ENCODE results near the gene MASP1. TPM values are rescaled to one million over a fixed set of nuclear protein-coding genes. Genes with fewer than 3 reads are reported as not detected.

Gene MASP1
- total RNA-seq, 4 donors from 2014 or later = 1.0 to 6.0 (median 2.4) TPM

DNA sequence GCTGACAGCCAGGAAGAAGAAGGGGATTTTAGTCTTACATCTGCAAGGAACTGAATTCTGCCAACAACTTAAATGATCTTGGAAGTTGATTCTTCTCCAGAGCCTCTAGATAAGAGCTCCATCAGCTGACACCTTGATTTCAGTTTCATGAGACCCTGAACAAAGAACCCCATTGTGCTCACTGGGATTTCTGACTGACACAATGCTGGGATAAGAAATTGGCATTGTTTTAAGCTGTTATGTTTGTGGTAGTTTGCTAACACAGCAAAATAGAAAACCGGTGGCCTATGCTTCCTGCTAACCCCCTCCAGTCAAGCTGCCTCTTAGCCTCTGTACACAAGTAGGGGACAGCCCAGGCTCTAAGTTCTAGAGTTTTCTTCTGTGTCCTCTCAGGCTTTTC, 36.2 kb downstream of the MASP1 start:
- no peaks in the 10 kb centered on the region for H3K27me3 ChIP-seq
- no peak overlapping the region for H3K4me3 ChIP-seq
- WGBS = 40% methylated on average over 1 of the region's 1 CpG
- no peaks in the 10 kb centered on the region for H3K9me3 ChIP-seq
- no peak for DNase-seq (ENCODE audit: low spot score in 2 of 2)
- H3K36me3 ChIP-seq = no peaks in the 10 kb centered on the region
- H3K4me1 ChIP-seq = no peaks in the 10 kb centered on the region
- H3K27ac ChIP-seq = no peak overlapping the region
- TF ChIP-seq POLR2A (IDR thresholded peaks at IDR 0.05) (no peak), POLR2AphosphoS5 (IDR thresholded peaks at IDR 0.05) (no peak), EP300 (IDR thresholded peaks at IDR 0.05) (no peak)
- TF ChIP-seq, protein P1, sequence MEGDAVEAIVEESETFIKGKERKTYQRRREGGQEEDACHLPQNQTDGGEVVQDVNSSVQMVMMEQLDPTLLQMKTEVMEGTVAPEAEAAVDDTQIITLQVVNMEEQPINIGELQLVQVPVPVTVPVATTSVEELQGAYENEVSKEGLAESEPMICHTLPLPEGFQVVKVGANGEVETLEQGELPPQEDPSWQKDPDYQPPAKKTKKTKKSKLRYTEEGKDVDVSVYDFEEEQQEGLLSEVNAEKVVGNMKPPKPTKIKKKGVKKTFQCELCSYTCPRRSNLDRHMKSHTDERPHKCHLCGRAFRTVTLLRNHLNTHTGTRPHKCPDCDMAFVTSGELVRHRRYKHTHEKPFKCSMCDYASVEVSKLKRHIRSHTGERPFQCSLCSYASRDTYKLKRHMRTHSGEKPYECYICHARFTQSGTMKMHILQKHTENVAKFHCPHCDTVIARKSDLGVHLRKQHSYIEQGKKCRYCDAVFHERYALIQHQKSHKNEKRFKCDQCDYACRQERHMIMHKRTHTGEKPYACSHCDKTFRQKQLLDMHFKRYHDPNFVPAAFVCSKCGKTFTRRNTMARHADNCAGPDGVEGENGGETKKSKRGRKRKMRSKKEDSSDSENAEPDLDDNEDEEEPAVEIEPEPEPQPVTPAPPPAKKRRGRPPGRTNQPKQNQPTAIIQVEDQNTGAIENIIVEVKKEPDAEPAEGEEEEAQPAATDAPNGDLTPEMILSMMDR (IDR thresholded peaks at IDR 0.05) = no peak

DNA sequence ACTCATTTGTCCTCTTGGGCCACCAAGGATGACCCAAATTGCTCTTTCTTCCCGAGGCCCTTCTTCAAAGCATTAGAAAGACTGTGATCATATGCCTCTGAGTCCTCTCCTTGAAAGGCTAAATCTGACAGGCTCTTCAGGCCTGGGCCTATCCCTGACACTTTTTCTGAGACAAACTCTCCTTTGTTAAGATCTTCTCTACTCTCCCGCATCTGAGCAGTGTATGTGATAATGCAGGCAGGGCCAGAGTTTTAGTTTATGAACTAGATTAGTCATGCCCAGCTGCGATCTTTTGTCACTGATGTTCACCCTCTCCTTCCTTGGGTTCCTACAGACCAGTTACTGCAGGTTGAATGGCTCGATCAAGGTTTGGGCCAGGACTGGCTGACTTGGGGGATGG, 39.2 kb downstream of the MASP1 start:
- Histone ChIP-seq H3K36me3 (no peaks in the 10 kb centered on the region), H3K27me3 (no peaks in the 10 kb centered on the region), H3K4me3 (no peak overlapping the region), H3K4me1 (no peaks in the 10 kb centered on the region), H3K27ac (no peak overlapping the region), H3K9me3 (no peaks in the 10 kb centered on the region)
- TF ChIP-seq POLR2AphosphoS5 (IDR thresholded peaks at IDR 0.05) = no peak
- DNase-seq (ENCODE audit: low spot score in 2 of 2) = no peak
- WGBS = 77% methylated on average over 4 of the region's 4 CpGs

DNA sequence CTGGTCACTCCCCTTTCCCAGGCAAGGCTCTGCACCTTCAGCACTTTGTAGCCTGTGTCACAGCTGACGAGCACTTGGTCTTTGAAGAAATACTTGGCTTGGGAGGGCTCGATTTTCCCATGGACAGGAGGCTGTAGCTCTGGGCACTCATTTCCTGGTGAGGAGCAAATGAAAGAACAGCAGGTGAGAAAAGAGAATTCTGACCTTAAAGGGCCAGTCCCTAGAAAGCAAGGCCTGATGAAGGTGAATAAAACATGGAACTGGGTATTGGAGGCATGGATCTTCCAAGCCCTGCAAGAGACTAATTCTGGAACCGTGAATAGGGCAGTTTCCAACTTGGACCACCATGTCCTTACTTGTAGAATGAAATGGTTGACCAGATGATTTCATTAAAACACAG, 39.9 kb downstream of the MASP1 start:
- Histone ChIP-seq H3K4me1 (no peaks in the 10 kb centered on the region), H3K36me3 (no peaks in the 10 kb centered on the region), H3K27me3 (no peaks in the 10 kb centered on the region), H3K4me3 (no peak overlapping the region), H3K27ac (no peak overlapping the region), H3K9me3 (no peaks in the 10 kb centered on the region)
- no peak for DNase-seq (ENCODE audit: low spot score in 2 of 2)
- 64% methylated on average over 3 of the region's 3 CpGs for WGBS
- TF ChIP-seq POLR2A (IDR thresholded peaks at IDR 0.05) (no peak), POLR2AphosphoS5 (IDR thresholded peaks at IDR 0.05) (no peak), EP300 (IDR thresholded peaks at IDR 0.05) (no peak)
- TF ChIP-seq, protein P1 (IDR thresholded peaks at IDR 0.05) = no peak

DNA sequence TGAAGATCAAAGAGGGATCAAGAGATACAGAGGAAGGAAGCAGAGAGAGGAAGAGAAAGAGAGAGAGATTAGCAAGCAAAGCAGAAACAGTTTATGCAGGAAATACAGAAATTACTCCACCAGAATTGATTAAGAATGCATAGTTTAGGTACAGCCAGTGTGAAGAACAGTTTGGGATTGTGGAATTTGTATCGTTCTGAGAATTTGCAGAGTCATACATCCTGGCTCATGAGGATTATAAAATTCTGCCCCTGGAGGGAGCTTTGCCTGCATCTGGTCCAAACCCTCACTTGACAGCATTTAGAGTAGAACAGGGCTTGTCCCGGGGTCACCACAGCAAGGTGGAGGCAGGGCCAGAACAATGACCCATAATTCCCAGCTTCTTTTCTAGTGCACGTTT, 44.1 kb downstream of the MASP1 start:
- Histone ChIP-seq H3K27me3 (no peaks in the 10 kb centered on the region), H3K9me3 (no peaks in the 10 kb centered on the region), H3K4me1 (peaks cover 3% of the 10 kb centered on the region), H3K4me3 (no peak overlapping the region), H3K36me3 (no peaks in the 10 kb centered on the region), H3K27ac (no peak overlapping the region)
- no peak for TF ChIP-seq POLR2A (IDR thresholded peaks at IDR 0.05)
- TF ChIP-seq, protein P1 (IDR thresholded peaks at IDR 0.05) = no peak
- no peak for TF ChIP-seq EP300 (IDR thresholded peaks at IDR 0.05)
- TF ChIP-seq POLR2AphosphoS5 (IDR thresholded peaks at IDR 0.05) = no peak
- 49% methylated on average over 3 of the region's 3 CpGs for WGBS
- no peak for DNase-seq (ENCODE audit: low spot score in 2 of 2)

DNA sequence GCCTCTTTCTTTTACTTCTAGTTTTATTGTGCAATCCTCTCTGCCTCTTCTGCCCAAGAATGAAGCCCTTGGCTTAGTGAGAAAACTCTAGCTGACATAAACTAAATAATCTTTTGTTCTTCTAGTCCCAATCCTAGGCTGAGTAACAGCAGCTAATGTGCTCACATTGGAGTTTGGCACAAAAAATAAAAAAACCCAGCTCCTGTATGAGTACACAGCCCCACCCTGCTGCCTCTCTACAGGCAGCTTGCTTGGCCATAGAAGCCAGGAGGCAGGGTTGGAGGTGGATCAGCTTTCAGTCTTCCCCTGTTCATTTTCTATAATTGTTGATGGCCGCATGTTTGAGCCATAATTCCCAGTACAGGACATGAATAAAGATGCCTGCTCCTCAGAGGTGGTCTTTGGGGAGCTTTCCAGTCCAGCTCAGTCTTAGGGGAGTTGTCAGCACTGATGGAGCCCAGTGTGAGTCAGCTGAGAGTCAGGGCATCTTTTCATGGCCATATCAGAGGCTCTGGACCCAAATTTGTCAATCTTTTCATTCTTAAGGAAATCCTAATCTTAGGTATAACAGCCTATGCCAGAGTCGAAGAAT, 47.5 kb downstream of the MASP1 start:
- peaks cover 3% of the 10 kb centered on the region for H3K4me1 ChIP-seq
- TF ChIP-seq EP300 (IDR thresholded peaks at IDR 0.05) (no peak), POLR2AphosphoS5 (IDR thresholded peaks at IDR 0.05) (no peak), POLR2A (IDR thresholded peaks at IDR 0.05) (no peak)
- TF ChIP-seq, protein P1 (IDR thresholded peaks at IDR 0.05) = no peak
- H3K27ac ChIP-seq = no peak overlapping the region
- no peak overlapping the region for H3K4me3 ChIP-seq
- no peaks in the 10 kb centered on the region for H3K27me3 ChIP-seq
- WGBS = 53% methylated on average over 2 of the region's 2 CpGs
- no peaks in the 10 kb centered on the region for H3K9me3 ChIP-seq
- no peak for DNase-seq (ENCODE audit: low spot score in 2 of 2)
- no peaks in the 10 kb centered on the region for H3K36me3 ChIP-seq

DNA sequence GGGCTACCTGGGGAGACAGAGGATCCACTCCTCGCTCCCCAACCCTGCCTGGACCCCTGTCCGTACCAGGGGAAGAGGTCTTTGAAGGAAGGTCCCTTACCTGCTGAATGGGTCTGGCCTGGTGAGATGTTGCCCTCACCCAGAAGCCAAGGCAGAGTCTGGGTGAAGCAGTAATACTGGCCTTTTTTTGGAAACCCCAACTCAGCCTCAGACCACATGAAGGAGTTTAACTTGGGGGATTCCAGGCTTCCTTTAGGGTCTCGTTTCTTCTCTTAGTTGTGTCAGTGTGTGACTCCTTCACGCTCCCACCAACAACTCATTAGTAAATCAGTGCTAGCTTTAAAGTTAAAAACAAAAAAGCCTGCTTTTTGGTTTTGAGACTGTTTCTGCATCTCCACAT, 48.6 kb downstream of the MASP1 start:
- Histone ChIP-seq H3K36me3 (no peaks in the 10 kb centered on the region), H3K27ac (no peak overlapping the region), H3K4me3 (no peak overlapping the region), H3K4me1 (peaks cover 3% of the 10 kb centered on the region), H3K27me3 (no peaks in the 10 kb centered on the region), H3K9me3 (no peaks in the 10 kb centered on the region)
- no peak for TF ChIP-seq POLR2A (IDR thresholded peaks at IDR 0.05)
- no peak for TF ChIP-seq EP300 (IDR thresholded peaks at IDR 0.05)
- TF ChIP-seq, protein P1 (IDR thresholded peaks at IDR 0.05) = no peak
- TF ChIP-seq POLR2AphosphoS5 (IDR thresholded peaks at IDR 0.05) = no peak
- no peak for DNase-seq (ENCODE audit: low spot score in 2 of 2)
- 77% methylated on average over 2 of the region's 4 CpGs for WGBS

Data from suprapubic skin (tissue), 4 donors.